ENCODE data around the gene NKAIN2. TPM values are rescaled to one million over a fixed set of nuclear protein-coding genes. Genes with fewer than 3 reads are reported as not detected.
"Not testable (repeated sequence)": the region's sequence is repeated elsewhere in the genome, so short reads cannot be mapped to it uniquely, and the experiment has no call there.

Gene NKAIN2
- total RNA-seq, 1 experiment from 2014 or later: not detected

- no peak overlapping the region for H3K4me3 ChIP-seq
- H3K27ac ChIP-seq: no peak overlapping the region
- DNase-seq: no peak
- H3K27me3 ChIP-seq: no peaks in the 10 kb centered on the region
- no peaks in the 10 kb centered on the region for H3K9me3 ChIP-seq (replicated peaks)
- no peaks in the 10 kb centered on the region for H3K36me3 ChIP-seq
- no peaks in the 10 kb centered on the region for H3K4me1 ChIP-seq
These were observed 92.1 kb downstream of the NKAIN2 start for GRCh38 chr6:123895806-123896205.

- Histone ChIP-seq H3K36me3 (no peaks in the 10 kb centered on the region), H3K27ac (no peak overlapping the region), H3K27me3 (no peaks in the 10 kb centered on the region), H3K9me3 (replicated peaks) (no peaks in the 10 kb centered on the region), H3K4me1 (no peaks in the 10 kb centered on the region), H3K4me3 (no peak overlapping the region)
- DNase-seq: no peak
These were observed 93.2 kb downstream of the NKAIN2 start for GRCh38 chr6:123896869-123897268.

GRCh38 chr6:123897965-123898364 is 94.3 kb downstream of the NKAIN2 start:
- Histone ChIP-seq H3K9me3 (replicated peaks) (no peaks in the 10 kb centered on the region), H3K36me3 (no peaks in the 10 kb centered on the region), H3K27me3 (no peaks in the 10 kb centered on the region), H3K4me3 (no peak overlapping the region), H3K4me1 (no peaks in the 10 kb centered on the region), H3K27ac (no peak overlapping the region)
- DNase-seq: no peak

GRCh38 chr6:123898665-123899064 is 95.0 kb downstream of the NKAIN2 start:
- no peak overlapping the region for H3K4me3 ChIP-seq
- no peak for DNase-seq
- H3K4me1 ChIP-seq: no peaks in the 10 kb centered on the region
- no peaks in the 10 kb centered on the region for H3K36me3 ChIP-seq
- no peak overlapping the region for H3K27ac ChIP-seq
- H3K27me3 ChIP-seq: no peaks in the 10 kb centered on the region
- H3K9me3 ChIP-seq (replicated peaks): no peaks in the 10 kb centered on the region

GRCh38 chr6:123899745-123900144 is 96.1 kb downstream of the NKAIN2 start:
- H3K9me3 ChIP-seq (replicated peaks): no peaks in the 10 kb centered on the region
- no peak for DNase-seq
- H3K4me1 ChIP-seq: no peaks in the 10 kb centered on the region
- no peaks in the 10 kb centered on the region for H3K27me3 ChIP-seq
- H3K36me3 ChIP-seq: no peaks in the 10 kb centered on the region
- H3K27ac ChIP-seq: no peak overlapping the region
- no peak overlapping the region for H3K4me3 ChIP-seq

GRCh38 chr6:123901436-123901835 is 97.8 kb downstream of the NKAIN2 start:
- no peak for DNase-seq

GRCh38 chr6:123902738-123903313 is 99.2 kb downstream of the NKAIN2 start:
- no peak overlapping the region for H3K4me3 ChIP-seq

More at GRCh38 chr6:123901436-123901835, 97.8 kb downstream of the NKAIN2 start:
- no peak overlapping the region for H3K27ac ChIP-seq
- no peaks in the 10 kb centered on the region for H3K36me3 ChIP-seq
- no peaks in the 10 kb centered on the region for H3K9me3 ChIP-seq (replicated peaks)
- no peaks in the 10 kb centered on the region for H3K4me1 ChIP-seq
- no peaks in the 10 kb centered on the region for H3K27me3 ChIP-seq
- H3K4me3 ChIP-seq: no peak overlapping the region

GRCh38 chr6:123904228-123904627 is 100.6 kb downstream of the NKAIN2 start:
- Histone ChIP-seq H3K27me3 (no peaks in the 10 kb centered on the region), H3K36me3 (no peaks in the 10 kb centered on the region), H3K4me3 (no peak overlapping the region), H3K4me1 (no peaks in the 10 kb centered on the region), H3K9me3 (replicated peaks) (no peaks in the 10 kb centered on the region), H3K27ac (no peak overlapping the region)
- DNase-seq: no peak

More at GRCh38 chr6:123902738-123903313, 99.2 kb downstream of the NKAIN2 start:
- Histone ChIP-seq H3K27me3 (no peaks in the 10 kb centered on the region), H3K27ac (no peak overlapping the region), H3K4me1 (no peaks in the 10 kb centered on the region), H3K9me3 (replicated peaks) (no peaks in the 10 kb centered on the region), H3K36me3 (no peaks in the 10 kb centered on the region)
- no peak for DNase-seq

GRCh38 chr6:123908797-123909196 is 105.1 kb downstream of the NKAIN2 start:
- Histone ChIP-seq H3K36me3 (no peaks in the 10 kb centered on the region), H3K27me3 (no peaks in the 10 kb centered on the region), H3K4me1 (no peaks in the 10 kb centered on the region), H3K9me3 (replicated peaks) (no peaks in the 10 kb centered on the region), H3K4me3 (no peak overlapping the region), H3K27ac (no peak overlapping the region)
- DNase-seq: no peak

GRCh38 chr6:123909989-123910388 is 106.3 kb downstream of the NKAIN2 start:
- no peaks in the 10 kb centered on the region for H3K4me1 ChIP-seq

GRCh38 chr6:123913863-123914262 is 110.2 kb downstream of the NKAIN2 start:
- H3K36me3 ChIP-seq: no peaks in the 10 kb centered on the region
- H3K9me3 ChIP-seq (replicated peaks): no peaks in the 10 kb centered on the region
- H3K27ac ChIP-seq: no peak overlapping the region
- no peaks in the 10 kb centered on the region for H3K4me1 ChIP-seq
- H3K4me3 ChIP-seq: no peak overlapping the region
- no peak for DNase-seq
- H3K27me3 ChIP-seq: no peaks in the 10 kb centered on the region

More at GRCh38 chr6:123909989-123910388, 106.3 kb downstream of the NKAIN2 start:
- H3K27me3 ChIP-seq: no peaks in the 10 kb centered on the region
- no peak overlapping the region for H3K4me3 ChIP-seq
- H3K9me3 ChIP-seq (replicated peaks): no peaks in the 10 kb centered on the region
- DNase-seq: no peak
- H3K27ac ChIP-seq: no peak overlapping the region
- no peaks in the 10 kb centered on the region for H3K36me3 ChIP-seq

- DNase-seq; H3K36me3 ChIP-seq; H3K27ac ChIP-seq; H3K27me3 ChIP-seq; H3K9me3 ChIP-seq (replicated peaks); H3K4me3 ChIP-seq; H3K4me1 ChIP-seq: not testable (repeated sequence)
These were observed 119.7 kb downstream of the NKAIN2 start for GRCh38 chr6:123923379-123923778.

GRCh38 chr6:123925350-123925749 is 121.7 kb downstream of the NKAIN2 start:
- H3K9me3 ChIP-seq (replicated peaks): no peaks in the 10 kb centered on the region
- H3K27me3 ChIP-seq: no peaks in the 10 kb centered on the region
- H3K4me3 ChIP-seq: no peak overlapping the region
- no peak overlapping the region for H3K27ac ChIP-seq
- no peaks in the 10 kb centered on the region for H3K36me3 ChIP-seq
- H3K4me1 ChIP-seq: no peaks in the 10 kb centered on the region
- no peak for DNase-seq

- Histone ChIP-seq H3K9me3 (replicated peaks) (no peaks in the 10 kb centered on the region), H3K36me3 (no peaks in the 10 kb centered on the region), H3K4me3 (no peak overlapping the region), H3K27me3 (no peaks in the 10 kb centered on the region), H3K27ac (no peak overlapping the region), H3K4me1 (no peaks in the 10 kb centered on the region)
- DNase-seq: no peak
These were observed 122.3 kb downstream of the NKAIN2 start for GRCh38 chr6:123925842-123926399.

- Histone ChIP-seq H3K4me1 (no peaks in the 10 kb centered on the region), H3K27ac (no peak overlapping the region), H3K36me3 (no peaks in the 10 kb centered on the region), H3K27me3 (no peaks in the 10 kb centered on the region), H3K9me3 (replicated peaks) (no peaks in the 10 kb centered on the region), H3K4me3 (no peak overlapping the region)
- DNase-seq: no peak
These were observed 124.9 kb downstream of the NKAIN2 start for GRCh38 chr6:123928529-123928928.

GRCh38 chr6:123931928-123932327 is 128.3 kb downstream of the NKAIN2 start:
- Histone ChIP-seq H3K27me3 (no peaks in the 10 kb centered on the region), H3K4me1 (no peaks in the 10 kb centered on the region), H3K27ac (no peak overlapping the region), H3K9me3 (replicated peaks) (no peaks in the 10 kb centered on the region), H3K36me3 (no peaks in the 10 kb centered on the region), H3K4me3 (no peak overlapping the region)
- no peak for DNase-seq

Data from SJCRH30 (cell line).